GM21423 (cell line): ENCODE measurements around the gene CDH6.

Experiments
- ATAC-seq: cut with Tn5 transposase; IDR thresholded peaks from one replicate; pipeline ENCODE4 v1.9.1; 2021; ENCODE audit warnings: mild to moderate bottlenecking, moderate library complexity; ENCODE audit not compliant: unreplicated experiment

The CDH6 gene

DNA sequence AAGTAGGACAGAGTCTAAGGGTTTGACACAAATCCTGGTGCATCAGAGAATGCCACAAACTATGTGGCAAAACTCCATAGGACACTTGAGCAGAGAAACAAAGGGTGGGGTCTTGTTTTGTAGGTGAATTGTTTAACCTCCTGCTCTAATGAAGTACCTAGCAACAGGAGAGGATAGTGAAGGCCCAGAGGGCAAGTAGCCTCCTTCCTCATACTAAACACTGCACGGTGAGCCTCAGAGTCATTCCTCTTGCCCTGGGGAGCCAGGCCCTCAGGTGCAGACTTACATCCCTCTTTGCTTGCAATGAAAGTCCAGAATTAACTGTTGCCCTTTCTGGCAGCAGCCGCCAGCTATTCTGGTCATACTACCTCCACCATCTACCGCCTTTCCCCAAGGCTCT lies 172.3 kb downstream of the CDH6 start:
- no peak for ATAC-seq

DNA sequence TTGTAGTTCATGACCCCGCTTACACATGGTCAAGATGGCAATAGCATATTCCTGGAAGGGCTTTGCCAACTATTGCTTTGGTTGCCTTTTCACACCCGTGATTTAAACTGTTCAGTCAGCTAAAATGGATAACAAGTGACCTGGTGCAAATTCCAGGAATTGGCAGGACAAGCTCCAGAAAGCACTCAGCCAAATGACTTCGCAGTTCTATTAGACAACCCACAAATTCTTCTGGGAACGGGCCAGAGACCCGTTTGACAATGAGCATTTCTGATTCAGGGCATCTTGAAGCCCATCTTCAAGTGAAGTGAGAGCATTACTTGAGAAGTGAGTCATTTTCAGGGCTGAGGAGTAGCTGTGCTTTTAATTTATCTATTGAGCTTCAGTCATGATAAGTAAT lies 173.5 kb downstream of the CDH6 start:
- no peak for ATAC-seq

DNA sequence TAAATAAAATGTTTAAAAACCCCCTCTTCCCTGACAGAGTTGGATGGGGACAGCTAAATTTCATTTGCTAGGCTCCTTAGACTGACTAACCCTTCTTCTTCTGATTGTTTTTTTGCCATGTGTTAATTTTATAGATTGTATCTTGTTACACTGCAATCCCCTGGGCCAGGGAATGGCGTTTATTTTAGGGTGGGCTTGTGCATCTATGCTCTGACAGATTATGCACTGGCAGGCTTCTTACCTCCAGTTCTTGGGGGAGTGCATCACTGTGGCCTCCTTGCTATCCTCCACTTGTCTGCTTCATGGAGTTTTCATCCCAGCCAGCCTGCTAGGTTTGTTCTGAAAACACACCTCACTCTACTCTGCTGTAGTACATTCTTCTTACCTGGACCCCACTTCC lies 178.6 kb downstream of the CDH6 start:
- no peak for ATAC-seq

DNA sequence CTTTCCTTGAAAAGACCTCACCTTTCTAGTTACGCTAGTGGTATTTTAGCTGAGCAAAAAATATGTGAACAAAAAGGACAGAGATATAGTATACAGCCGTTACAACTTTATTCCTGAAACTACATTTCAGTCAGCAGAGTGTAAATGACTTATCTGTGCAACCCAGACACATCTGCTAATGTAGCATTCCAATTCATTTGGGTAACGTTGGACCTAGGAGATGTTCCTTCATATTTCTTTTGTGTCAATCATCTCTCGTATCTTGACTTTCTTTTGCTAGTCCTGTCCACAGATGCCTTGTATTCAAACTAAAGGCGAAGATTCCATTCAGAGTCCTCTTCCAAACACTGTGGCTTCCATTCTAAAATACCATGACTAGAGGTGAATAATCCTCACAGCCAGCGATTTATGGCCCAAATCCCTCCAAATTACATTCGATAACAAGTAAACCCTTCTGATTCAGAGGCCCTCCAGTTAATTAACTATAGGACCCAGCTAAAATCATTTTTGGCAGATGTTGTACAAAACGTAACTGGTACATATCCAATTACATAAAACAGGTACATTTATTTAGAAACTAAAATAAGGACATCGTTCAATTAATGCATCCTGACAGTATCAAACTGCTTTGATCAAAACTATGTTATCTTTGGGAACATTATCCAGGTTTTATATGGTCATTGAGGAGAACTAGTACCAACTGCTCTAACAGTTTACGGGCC lies 182.7 kb downstream of the CDH6 start:
- no peak for ATAC-seq

DNA sequence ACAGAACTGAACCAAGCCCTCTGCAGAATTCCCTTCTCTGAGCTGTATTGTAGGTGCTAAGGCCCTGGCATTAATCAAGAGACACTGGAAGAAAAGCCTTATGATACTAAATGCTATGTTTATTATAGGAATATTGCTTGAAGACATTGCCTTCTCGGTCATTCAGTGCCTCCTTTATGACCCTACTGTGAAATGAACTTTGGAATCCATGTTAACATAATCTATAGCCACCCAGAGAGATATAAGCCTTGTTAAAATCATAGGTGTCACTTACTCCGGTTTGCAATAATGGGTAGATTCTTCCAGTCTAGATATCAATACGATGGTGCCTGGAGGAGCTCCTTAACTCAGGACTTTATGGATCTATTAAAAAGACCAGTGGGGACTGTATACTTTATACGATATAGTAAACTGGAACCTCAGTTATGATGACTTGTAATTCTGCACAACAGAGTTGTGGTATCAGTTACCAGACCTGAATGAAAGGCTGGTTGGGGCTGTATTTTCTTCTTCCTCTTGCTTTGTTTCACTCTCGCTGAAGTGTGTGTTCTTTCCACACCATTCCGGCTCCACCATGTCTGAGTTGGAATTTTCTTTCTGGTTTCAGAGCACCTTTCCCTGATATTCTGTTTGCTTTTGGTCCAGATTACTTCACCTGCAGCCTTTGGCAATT lies 183.9 kb downstream of the CDH6 start:
- no peak for ATAC-seq

DNA sequence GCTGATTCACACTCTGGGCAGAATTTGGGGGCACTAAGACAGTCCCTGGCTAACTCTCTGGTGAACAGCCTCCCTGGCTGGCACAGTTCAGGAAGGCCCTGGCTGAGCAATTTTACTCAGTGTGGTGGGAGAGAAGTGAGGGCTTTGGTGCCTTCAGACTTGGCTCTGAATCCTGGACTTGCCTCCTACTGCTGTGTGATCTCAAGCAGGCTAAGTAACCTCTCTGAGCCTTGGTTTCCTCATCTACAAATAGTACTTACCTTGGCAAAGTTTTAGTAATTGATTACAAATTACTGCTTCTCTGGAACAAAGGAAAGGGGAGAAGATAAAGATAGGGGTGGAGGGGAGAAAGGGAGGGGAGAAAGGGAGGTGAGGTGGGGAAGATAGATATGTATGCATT lies 184.7 kb downstream of the CDH6 start:
- ATAC-seq = no peak
